Astrocyte (in vitro differentiated cells and primary cell): ENCODE results near the gene KLK3.

Source experiments
- EZH2 ChIP-seq: IDR thresholded peaks from 2 replicates; pipeline ENCODE4 v1.6.1; 2012; ENCODE audit warnings: mild to moderate bottlenecking, low read length, inconsistent platforms; ENCODE audit not compliant: insufficient read depth
- TF ChIP-seq, protein P1 (sequence below): IDR thresholded peaks from 2 replicates; pipeline ENCODE4 v1.5.1; 2011; ENCODE audit warnings: low read depth, mild to moderate bottlenecking, inconsistent platforms, low read length, moderate library complexity; ENCODE audit not compliant: insufficient read depth

DNA sequence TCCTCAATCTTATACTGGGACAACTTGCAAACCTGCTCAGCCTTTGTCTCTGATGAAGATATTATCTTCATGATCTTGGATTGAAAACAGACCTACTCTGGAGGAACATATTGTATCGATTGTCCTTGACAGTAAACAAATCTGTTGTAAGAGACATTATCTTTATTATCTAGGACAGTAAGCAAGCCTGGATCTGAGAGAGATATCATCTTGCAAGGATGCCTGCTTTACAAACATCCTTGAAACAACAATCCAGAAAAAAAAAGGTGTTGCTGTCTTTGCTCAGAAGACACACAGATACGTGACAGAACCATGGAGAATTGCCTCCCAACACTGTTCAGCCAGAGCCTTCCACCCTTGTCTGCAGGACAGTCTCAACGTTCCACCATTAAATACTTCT lies 4.0 kb upstream of the KLK3 start:
- TF ChIP-seq, protein P1, sequence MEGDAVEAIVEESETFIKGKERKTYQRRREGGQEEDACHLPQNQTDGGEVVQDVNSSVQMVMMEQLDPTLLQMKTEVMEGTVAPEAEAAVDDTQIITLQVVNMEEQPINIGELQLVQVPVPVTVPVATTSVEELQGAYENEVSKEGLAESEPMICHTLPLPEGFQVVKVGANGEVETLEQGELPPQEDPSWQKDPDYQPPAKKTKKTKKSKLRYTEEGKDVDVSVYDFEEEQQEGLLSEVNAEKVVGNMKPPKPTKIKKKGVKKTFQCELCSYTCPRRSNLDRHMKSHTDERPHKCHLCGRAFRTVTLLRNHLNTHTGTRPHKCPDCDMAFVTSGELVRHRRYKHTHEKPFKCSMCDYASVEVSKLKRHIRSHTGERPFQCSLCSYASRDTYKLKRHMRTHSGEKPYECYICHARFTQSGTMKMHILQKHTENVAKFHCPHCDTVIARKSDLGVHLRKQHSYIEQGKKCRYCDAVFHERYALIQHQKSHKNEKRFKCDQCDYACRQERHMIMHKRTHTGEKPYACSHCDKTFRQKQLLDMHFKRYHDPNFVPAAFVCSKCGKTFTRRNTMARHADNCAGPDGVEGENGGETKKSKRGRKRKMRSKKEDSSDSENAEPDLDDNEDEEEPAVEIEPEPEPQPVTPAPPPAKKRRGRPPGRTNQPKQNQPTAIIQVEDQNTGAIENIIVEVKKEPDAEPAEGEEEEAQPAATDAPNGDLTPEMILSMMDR = no peak
- no peak for TF ChIP-seq EZH2
